ENCODE data around the gene KRTAP5-2. TPM values are rescaled to one million over a fixed set of nuclear protein-coding genes. Genes with fewer than 3 reads are reported as not detected.
A peak's percentile ranks its signal among the peaks of the same experiment; 100 is the strongest.

The KRTAP5-2 gene
- total RNA-seq, 2 experiments from 2014 or later: not detected

DNA sequence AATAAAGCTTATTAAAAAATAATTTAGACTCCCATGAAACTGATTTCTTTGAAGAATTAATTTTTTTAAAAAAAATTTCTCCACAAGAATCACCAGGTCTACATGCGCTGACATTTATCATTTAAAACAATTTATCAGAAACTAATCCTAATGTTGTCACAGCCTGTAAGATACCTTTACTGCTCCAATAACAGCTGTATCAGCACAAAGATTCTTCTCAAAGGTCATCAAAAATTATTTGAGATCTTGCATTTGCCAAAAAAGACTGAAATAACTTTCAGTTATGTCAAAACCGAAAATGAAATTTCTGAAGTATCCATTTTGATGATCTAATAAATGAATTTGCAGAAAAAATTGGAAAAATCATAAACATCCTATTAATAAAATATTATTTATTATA lies 39.5 kb upstream of the KRTAP5-2 start:
- intact Hi-C loops (cut with micrococcal nuclease): no loop called here
- Mint-ChIP-seq H3K36me3 (no peaks in the 10 kb centered on the region), H3K4me3 (no peak overlapping the region), H3K9me3 (no peaks in the 10 kb centered on the region), H3K27ac (no peak overlapping the region), H3K4me1 (ENCODE audit: low read depth) (no peaks in the 10 kb centered on the region), H3K27me3 (peaks cover 18% of the 10 kb centered on the region)
- CTCF ChIA-PET: interaction anchor here (0.6 to 4.2 kb wide), 6 partner anchors 8 to 536 kb away, joined by 3 to 17 read pairs (median 4); partner anchors contain the start of gene KRTAP5-5
- POLR2A ChIA-PET: no interaction called here
- DNase-seq: no peak

DNA sequence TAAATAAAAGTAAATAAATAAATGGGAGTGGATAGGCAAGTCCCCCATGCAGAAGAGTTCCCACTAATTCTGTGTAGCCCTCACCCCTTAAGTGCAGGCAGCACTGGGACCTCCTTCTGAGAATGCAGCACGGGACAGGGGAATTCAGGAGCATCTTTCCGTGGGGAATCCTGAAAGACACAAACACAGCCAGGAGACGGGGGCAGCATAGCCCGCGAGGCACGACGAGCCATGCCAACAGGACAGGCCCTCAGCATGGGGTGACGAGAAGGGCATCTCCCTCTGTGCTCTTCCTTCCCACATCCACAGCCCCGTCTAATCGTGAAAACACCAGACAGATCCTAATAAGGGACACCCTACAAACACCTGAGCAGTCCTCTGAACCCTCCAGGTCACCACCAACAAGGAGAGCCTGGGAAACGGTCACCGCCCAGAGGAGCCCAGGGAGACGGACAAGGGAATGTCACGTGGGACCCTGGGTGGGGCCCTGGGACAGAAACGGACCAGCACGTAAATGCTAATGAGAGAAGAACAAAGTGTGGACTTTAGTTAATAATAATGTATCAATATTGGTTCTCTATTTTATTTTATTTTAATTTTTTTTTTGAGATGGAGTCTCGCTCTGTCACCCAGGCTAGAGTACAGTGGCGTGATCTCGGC lies 38.3 kb upstream of the KRTAP5-2 start:
- Mint-ChIP-seq H3K27me3 (peaks cover 28% of the 10 kb centered on the region), H3K4me1 (ENCODE audit: low read depth) (peaks cover 4% of the 10 kb centered on the region), H3K36me3 (no peaks in the 10 kb centered on the region), H3K4me3 (no peak overlapping the region), H3K27ac (no peak overlapping the region), H3K9me3 (no peaks in the 10 kb centered on the region)
- CTCF ChIA-PET: interaction anchor here (1.5 to 2.3 kb wide), 2 partner anchors 17 to 41 kb away, joined by 3 to 10 read pairs; no protein-coding TSS in a partner anchor
- no peak for DNase-seq
- intact Hi-C loops (cut with micrococcal nuclease): no loop called here
- POLR2A ChIA-PET: no interaction called here

DNA sequence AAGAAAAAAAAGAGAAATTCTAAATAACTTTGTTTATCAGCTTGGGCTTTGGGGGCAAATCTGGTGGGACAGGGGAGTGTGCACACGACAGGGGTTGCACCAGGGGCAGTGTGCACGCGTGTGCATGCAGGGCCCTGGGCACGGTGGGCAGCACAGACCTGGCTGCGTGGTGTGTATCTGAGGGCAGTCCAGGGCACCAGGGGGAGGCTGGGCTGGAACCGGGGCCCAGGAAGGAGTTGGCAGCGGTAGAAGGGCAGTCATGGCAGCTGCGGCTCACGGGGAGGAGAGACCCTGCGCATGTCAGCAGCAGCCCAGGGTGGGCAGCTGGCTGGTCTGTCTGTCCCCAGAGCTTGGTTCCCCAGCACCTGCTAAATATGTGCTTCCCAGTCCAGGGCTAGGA lies 35.8 kb upstream of the KRTAP5-2 start:
- intact Hi-C loops (cut with micrococcal nuclease): no loop called here
- Mint-ChIP-seq H3K4me1 (ENCODE audit: low read depth) (peaks cover 6% of the 10 kb centered on the region), H3K27ac (no peak overlapping the region), H3K27me3 (peaks cover 28% of the 10 kb centered on the region), H3K36me3 (no peaks in the 10 kb centered on the region), H3K4me3 (no peak overlapping the region), H3K9me3 (no peaks in the 10 kb centered on the region)
- DNase-seq: no peak
- ChIA-PET CTCF (interaction anchor here (0.6 to 2.3 kb wide), 4 partner anchors 12 to 284 kb away, joined by 3 to 10 read pairs (median 4); no protein-coding TSS in a partner anchor), POLR2A (no interaction called here)

DNA sequence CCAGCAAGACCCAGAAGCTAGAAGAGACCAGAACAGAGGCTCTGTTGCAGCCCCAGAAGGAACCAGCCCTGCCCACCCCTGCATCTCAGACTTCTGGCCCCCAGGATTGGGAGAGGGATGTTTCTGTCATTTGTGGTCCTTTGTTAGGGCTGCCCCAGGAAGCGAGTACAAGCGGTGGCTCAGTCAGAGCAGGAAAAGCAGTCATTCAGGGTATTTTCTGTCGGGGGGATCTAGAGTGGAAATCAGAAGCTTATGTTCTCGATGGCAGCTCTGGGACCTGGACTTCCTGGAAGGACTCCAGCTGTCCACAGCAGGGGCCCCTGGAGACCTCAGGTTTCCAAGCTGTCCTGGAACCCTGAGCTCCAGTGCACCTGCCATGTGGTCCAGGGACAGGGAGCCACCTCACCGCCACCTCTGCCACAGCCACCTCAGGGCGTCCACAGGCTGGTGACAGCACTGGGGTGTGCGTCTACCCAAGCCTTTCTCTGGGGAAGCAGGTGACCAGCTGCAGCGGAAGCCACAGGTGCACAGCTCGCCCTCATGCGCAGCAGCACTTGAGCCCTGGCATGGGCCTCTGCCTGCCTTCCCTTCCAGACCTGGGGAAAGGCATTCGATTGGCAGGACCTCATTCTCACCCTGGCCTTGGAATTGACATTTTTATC lies 34.1 kb upstream of the KRTAP5-2 start:
- POLR2A ChIA-PET: no interaction called here
- Mint-ChIP-seq H3K9me3 (no peaks in the 10 kb centered on the region), H3K4me1 (ENCODE audit: low read depth) (peaks cover 7% of the 10 kb centered on the region), H3K4me3 (no peak overlapping the region), H3K27ac (no peak overlapping the region), H3K36me3 (no peaks in the 10 kb centered on the region), H3K27me3 (peaks cover 29% of the 10 kb centered on the region)
- CTCF ChIA-PET: interaction anchor here (1.2 to 2.8 kb wide), 6 partner anchors 8 to 43 kb away, joined by 3 to 14 read pairs (median 6); no protein-coding TSS in a partner anchor
- no peak for DNase-seq
- intact Hi-C loops (cut with micrococcal nuclease): no loop called here

DNA sequence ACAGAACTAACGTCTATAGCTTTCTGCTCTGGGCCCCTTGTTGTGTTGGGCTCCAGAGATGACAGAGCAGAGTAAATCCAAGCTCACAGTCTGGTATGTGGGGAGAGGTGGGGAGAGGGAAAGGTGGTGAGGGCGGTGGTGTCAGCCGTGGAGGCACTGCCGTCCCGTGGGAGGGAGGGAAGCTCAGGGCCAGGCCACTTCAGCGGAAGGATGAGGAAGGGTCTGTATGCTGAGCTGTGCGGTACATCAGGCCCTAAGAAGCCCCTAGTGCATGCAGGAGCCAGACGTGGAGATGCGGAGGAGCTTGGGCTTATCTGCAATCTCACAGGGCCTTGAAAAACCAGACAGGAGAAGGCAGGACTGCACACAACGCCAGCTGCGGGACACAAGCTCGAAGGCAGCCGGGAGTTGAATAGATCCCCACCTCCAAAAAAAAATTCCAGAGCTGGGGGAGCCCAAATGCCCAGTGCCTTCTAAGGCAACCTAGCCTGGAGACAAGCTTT lies 33.0 kb upstream of the KRTAP5-2 start:
- H3K4me1 Mint-ChIP-seq (ENCODE audit: low read depth): peaks cover 7% of the 10 kb centered on the region
- no peaks in the 10 kb centered on the region for H3K9me3 Mint-ChIP-seq
- peaks cover 29% of the 10 kb centered on the region for H3K27me3 Mint-ChIP-seq
- DNase-seq: no peak
- H3K36me3 Mint-ChIP-seq: no peaks in the 10 kb centered on the region
- H3K27ac Mint-ChIP-seq: no peak overlapping the region
- CTCF ChIA-PET: interaction anchor here (0.6 to 2.8 kb wide), 9 partner anchors 9 to 272 kb away, joined by 3 to 16 read pairs (median 4); no protein-coding TSS in a partner anchor
- POLR2A ChIA-PET: no interaction called here
- intact Hi-C loops (cut with micrococcal nuclease): no loop called here
- no peak overlapping the region for H3K4me3 Mint-ChIP-seq

DNA sequence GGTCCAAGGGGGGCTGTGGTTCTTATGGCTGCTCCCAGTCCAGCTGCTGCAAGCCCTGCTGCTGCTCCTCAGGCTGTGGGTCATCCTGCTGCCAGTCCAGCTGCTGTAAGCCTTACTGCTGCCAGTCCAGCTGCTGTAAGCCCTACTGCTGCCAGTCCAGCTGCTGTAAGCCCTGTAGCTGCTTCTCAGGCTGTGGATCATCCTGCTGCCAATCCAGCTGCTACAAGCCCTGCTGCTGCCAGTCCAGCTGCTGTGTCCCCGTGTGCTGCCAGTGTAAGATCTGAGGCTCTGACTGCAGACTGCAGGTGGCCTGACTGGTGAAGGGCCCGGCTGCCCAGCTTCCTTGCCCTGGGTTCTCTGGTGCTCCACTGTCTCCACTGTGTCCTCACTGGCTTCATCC lies 32.2 kb upstream of the KRTAP5-2 start:
- Mint-ChIP-seq H3K4me1 (ENCODE audit: low read depth) (peaks cover 7% of the 10 kb centered on the region), H3K27ac (no peak overlapping the region), H3K36me3 (no peaks in the 10 kb centered on the region), H3K4me3 (no peak overlapping the region), H3K27me3 (peaks cover 29% of the 10 kb centered on the region), H3K9me3 (no peaks in the 10 kb centered on the region)
- intact Hi-C loops (cut with micrococcal nuclease): no loop called here
- DNase-seq: no peak
- ChIA-PET CTCF (interaction anchor here (0.6 to 2.8 kb wide), 6 partner anchors 10 to 273 kb away, joined by 3 to 16 read pairs (median 5); no protein-coding TSS in a partner anchor), POLR2A (no interaction called here)

DNA sequence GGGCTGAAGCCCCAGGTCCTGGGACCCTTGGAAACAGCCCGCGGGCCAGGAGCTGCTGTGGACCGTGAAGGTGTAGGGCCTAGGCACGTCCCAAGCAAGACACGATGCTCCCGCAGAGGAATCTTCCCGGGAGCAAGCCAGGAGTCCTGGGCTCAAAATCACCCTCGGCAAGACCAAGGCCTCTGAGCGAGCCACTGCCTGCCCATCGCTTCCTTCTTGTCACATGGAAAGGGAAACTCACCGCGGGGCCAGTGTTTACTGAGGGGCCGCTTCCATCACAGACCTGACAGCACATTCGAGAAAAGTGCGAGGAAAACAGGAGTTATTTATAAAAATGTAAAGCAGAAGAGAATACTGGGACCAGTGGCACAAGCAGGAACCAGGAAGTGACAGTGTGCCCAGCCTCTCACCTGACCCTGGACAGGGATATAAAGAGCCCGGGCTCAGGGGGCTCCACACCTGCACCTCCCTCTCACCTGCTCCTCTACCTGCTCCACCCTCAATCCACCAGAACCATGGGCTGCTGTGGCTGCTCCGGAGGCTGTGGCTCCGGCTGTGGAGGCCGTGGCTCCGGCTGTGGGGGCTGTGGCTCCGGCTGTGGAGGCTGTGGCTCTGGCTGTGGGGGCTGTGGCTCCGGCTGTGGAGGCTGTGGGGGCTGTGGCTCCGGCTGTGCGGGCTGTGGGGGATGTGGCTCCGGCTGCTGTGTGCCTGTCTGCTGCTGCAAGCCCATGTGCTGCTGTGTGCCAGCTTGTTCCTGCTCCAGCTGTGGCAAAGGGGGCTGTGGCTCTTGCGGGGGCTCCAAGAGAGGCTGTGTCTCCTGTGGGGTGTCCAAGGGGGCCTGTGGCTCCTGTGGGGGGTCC lies 31.5 kb upstream of the KRTAP5-2 start, which contains the start of gene KRTAP5-5:
Gene KRTAP5-5, plus strand, starts transcription at position 450 of the 860 bp plus-strand sequence. Its CDS starts 66 bp downstream, at position 516.
- Mint-ChIP-seq H3K4me1 (ENCODE audit: low read depth) (peaks cover 7% of the 10 kb centered on the region), H3K9me3 (no peaks in the 10 kb centered on the region), H3K27ac (no peak within 1 kb of the TSS), H3K27me3 (peaks cover 29% of the 10 kb centered on the region), H3K4me3 (no peak within 1 kb of the TSS), H3K36me3 (no peaks in the 10 kb centered on the region)
- CTCF ChIA-PET: interaction anchor here (0.7 to 4.2 kb wide), 10 partner anchors 8 to 83 kb away, joined by 3 to 32 read pairs (median 6); no protein-coding TSS in a partner anchor
- POLR2A ChIA-PET: no interaction called here
- intact Hi-C loops (cut with micrococcal nuclease): loop anchor here (5.0 kb wide), 1 partner anchor 42 kb away; the partner anchor contains the start of gene KRTAP5-1
- DNase-seq: no peak

DNA sequence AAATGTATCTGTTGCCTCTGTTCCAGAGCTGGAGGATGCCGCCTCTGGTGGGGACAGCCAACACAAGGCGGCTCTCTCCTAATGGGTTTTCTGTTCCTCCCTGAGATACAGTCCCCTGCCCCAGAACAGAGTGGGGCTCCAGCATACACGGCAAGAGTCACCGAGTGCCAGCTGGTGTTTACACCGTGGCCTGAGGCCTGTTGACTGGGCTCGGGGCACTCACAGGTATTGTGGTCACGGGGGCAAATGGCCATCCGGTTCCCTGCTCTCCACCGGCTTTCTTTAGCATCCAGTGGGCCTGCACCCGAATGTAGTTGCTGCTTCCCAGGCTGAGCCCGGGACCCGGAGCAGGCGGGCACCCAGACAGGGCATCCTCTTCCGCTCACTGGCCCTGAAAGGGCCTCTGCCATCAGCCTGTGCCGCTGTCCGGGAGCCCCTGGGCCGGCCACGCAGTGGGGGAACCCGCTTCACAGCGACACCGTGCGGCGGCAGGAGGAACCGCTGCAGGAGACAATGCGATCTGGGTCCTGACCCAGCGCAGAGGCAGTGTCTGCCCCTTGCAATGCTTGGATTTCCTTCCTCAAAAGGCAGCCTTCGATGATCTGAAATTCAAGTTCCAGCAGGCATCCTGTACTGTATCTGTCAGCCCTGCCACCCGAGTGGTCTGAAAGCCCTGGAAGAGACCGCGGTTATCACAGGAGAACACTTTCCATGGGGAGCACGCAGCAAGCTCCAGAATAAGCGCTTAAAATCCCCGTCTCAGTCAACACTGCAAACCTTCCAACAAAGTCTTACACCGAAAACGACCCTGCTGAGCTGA lies 30.6 kb upstream of the KRTAP5-2 start:
- ChIA-PET CTCF (interaction anchor here (0.7 to 4.2 kb wide), 15 partner anchors 9 to 82 kb away, joined by 3 to 32 read pairs (median 5); no protein-coding TSS in a partner anchor), POLR2A (no interaction called here)
- DNase-seq: peak; percentile 73
- Mint-ChIP-seq H3K9me3 (no peaks in the 10 kb centered on the region), H3K27ac (no peak overlapping the region), H3K4me3 (no peak overlapping the region), H3K36me3 (no peaks in the 10 kb centered on the region), H3K4me1 (ENCODE audit: low read depth) (peaks cover 7% of the 10 kb centered on the region), H3K27me3 (peaks cover 27% of the 10 kb centered on the region)
- intact Hi-C loops (cut with micrococcal nuclease): loop anchor here (5.0 kb wide), 1 partner anchor 41 kb away; the partner anchor contains the start of gene KRTAP5-1

DNA sequence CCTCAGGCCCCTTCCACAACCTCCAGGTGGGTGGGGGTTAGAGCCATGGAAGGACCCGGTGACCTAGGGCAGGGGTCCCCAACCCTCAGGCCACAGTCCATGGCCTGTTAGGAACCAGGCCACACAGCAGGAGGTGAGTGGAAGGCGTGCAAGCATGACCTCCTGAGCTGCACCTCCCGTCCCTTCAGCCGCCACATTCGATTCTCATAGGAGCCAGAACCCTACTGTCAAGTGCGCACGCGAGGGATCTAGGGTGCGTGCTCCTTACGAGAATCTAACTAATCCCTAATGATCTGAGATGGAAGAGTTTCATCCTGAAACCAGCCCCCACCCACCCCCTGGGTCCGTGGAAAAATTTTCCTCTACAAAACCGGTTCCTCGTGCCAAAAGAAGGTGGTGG lies 27.4 kb upstream of the KRTAP5-2 start:
- Mint-ChIP-seq H3K9me3 (no peaks in the 10 kb centered on the region), H3K27me3 (peaks cover 8% of the 10 kb centered on the region), H3K27ac (no peak overlapping the region), H3K4me1 (ENCODE audit: low read depth) (peaks cover 3% of the 10 kb centered on the region), H3K36me3 (no peaks in the 10 kb centered on the region), H3K4me3 (no peak overlapping the region)
- intact Hi-C loops (cut with micrococcal nuclease): loop anchor here (5.0 kb wide), 1 partner anchor 38 kb away; the partner anchor contains the start of gene KRTAP5-1
- ChIA-PET CTCF (interaction anchor here (1.4 to 4.2 kb wide), 3 partner anchors 27 to 51 kb away, joined by 3 to 32 read pairs (median 6); no protein-coding TSS in a partner anchor), POLR2A (no interaction called here)
- no peak for DNase-seq

DNA sequence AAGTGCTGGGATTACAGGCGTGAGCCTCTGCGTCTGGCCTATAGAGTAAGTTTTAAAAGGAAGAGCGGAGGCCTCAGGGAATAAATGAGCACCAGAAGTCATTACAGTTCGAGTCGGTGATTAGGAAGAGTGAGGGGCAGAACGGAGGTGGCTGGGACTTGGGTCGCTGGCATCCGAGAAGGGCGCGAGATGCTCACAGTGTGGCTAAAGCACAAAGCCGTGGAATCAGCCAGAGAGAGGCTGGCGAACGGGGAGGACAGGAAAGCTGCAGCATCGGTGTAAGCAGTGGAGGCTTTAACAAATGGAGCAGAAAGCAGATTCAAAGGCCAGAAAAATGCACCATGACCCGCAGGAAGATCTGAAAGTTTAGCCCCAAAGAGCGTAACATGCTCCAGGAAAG lies 26.5 kb upstream of the KRTAP5-2 start:
- no peak overlapping the region for H3K4me3 Mint-ChIP-seq

DNA sequence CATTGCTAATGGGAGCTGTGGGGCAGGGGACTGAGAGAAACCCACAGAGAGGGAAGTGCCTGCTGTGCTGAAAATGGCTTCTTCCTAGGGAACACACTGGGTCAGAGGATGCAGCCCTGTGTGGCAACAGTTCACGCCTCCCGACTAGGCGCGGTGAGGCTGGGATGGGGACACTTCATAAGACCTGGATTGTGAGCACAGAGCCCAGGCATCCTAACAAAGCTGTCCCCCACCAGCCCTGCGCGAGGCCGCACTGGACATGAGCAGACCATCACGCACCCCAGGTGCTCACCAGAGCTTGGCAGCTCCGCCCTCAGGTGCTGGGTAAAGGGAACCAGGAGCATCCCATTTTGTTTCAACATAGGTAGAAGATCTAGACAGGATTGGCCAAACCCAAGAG lies 25.6 kb upstream of the KRTAP5-2 start:
- peaks cover 6% of the 10 kb centered on the region for H3K4me1 Mint-ChIP-seq (ENCODE audit: low read depth)
- CTCF ChIA-PET: interaction anchor here (0.9 to 1.3 kb wide), 2 partner anchors 29 to 77 kb away, joined by 4 read pairs; no protein-coding TSS in a partner anchor
- POLR2A ChIA-PET: no interaction called here
- intact Hi-C loops (cut with micrococcal nuclease): no loop called here
- no peak overlapping the region for H3K4me3 Mint-ChIP-seq
- H3K27ac Mint-ChIP-seq: no peak overlapping the region
- H3K27me3 Mint-ChIP-seq: peaks cover 3% of the 10 kb centered on the region
- DNase-seq: no peak
- H3K9me3 Mint-ChIP-seq: no peaks in the 10 kb centered on the region
- no peaks in the 10 kb centered on the region for H3K36me3 Mint-ChIP-seq

More for the DNA sequence above, 26.5 kb upstream of the KRTAP5-2 start:
- Mint-ChIP-seq H3K36me3 (no peaks in the 10 kb centered on the region), H3K4me1 (ENCODE audit: low read depth) (peaks cover 4% of the 10 kb centered on the region), H3K9me3 (no peaks in the 10 kb centered on the region), H3K27me3 (peaks cover 6% of the 10 kb centered on the region), H3K27ac (no peak overlapping the region)
- intact Hi-C loops (cut with micrococcal nuclease): loop anchor here (5.0 kb wide), 1 partner anchor 37 kb away; the partner anchor contains the start of gene KRTAP5-1
- CTCF ChIA-PET: interaction anchor here (1.3 to 1.7 kb wide), 2 partner anchors 28 to 78 kb away, joined by 4 to 6 read pairs; no protein-coding TSS in a partner anchor
- DNase-seq: no peak
- POLR2A ChIA-PET: no interaction called here
